WERI-Rb-1 (cell line): ENCODE measurements around the gene SQOR.

Experiments used
- DNase-seq: peaks from one replicate; pipeline ENCODE4 v3.0.0-alpha.2; 2020
- H3K27ac ChIP-seq: fragments of 250-450 bp; sonication (Bioruptor Pico); 2 replicates; pipeline ENCODE4 v1.5.1; 2020; ENCODE audit warnings: mild to moderate bottlenecking, moderate library complexity
- H3K27me3 ChIP-seq: fragments of 250-450 bp; sonication (Bioruptor Pico); 2 replicates; pipeline ENCODE4 v1.5.1; 2021; ENCODE audit warnings: mild to moderate bottlenecking, low read depth, moderate library complexity; ENCODE audit not compliant: insufficient read depth, severe bottlenecking
- H3K36me3 ChIP-seq: fragments of 250-450 bp; sonication (Bioruptor Pico); 2 replicates; pipeline ENCODE4 v1.5.1; 2020; ENCODE audit warnings: mild to moderate bottlenecking, moderate library complexity
- H3K4me3 ChIP-seq: 2 replicates; pipeline ENCODE4 v1.5.1; 2011; ENCODE audit warnings: low read depth, mild to moderate bottlenecking, control low read depth, low read length
- H3K9me3 ChIP-seq: fragments of 250-450 bp; sonication (Bioruptor Pico); 2 replicates; pipeline ENCODE4 v1.5.1; 2021; ENCODE audit warnings: mild to moderate bottlenecking, moderate library complexity; ENCODE audit not compliant: severe bottlenecking
- CTCF ChIP-seq: IDR thresholded peaks from 2 replicates; pipeline ENCODE4 v1.5.1; 2011; ENCODE audit warnings: low read depth, mild to moderate bottlenecking, control low read depth, inconsistent platforms, low read length

The SQOR gene

GRCh38 chr15:45666119-45666875, 31.5 kb downstream of the SQOR start:
- H3K36me3 ChIP-seq = no peaks in the 10 kb centered on the region
- TF ChIP-seq CTCF = no peak
- no peak for DNase-seq
- no peaks in the 10 kb centered on the region for H3K9me3 ChIP-seq
- no peaks in the 10 kb centered on the region for H3K27me3 ChIP-seq
- no peak overlapping the region for H3K27ac ChIP-seq
- H3K4me3 ChIP-seq = no peak overlapping the region

GRCh38 chr15:45667002-45667401, 32.2 kb downstream of the SQOR start:
- no peaks in the 10 kb centered on the region for H3K27me3 ChIP-seq
- H3K36me3 ChIP-seq = no peaks in the 10 kb centered on the region
- no peak for DNase-seq
- TF ChIP-seq CTCF = no peak
- H3K9me3 ChIP-seq = no peaks in the 10 kb centered on the region
- no peak overlapping the region for H3K27ac ChIP-seq
- H3K4me3 ChIP-seq = no peak overlapping the region

GRCh38 chr15:45668386-45668785, 33.6 kb downstream of the SQOR start:
- no peaks in the 10 kb centered on the region for H3K36me3 ChIP-seq
- no peak for DNase-seq
- TF ChIP-seq CTCF = no peak
- H3K9me3 ChIP-seq = no peaks in the 10 kb centered on the region
- no peak overlapping the region for H3K27ac ChIP-seq
- no peak overlapping the region for H3K4me3 ChIP-seq
- no peaks in the 10 kb centered on the region for H3K27me3 ChIP-seq

- Histone ChIP-seq H3K36me3 (no peaks in the 10 kb centered on the region), H3K27ac (no peak overlapping the region), H3K4me3 (no peak overlapping the region), H3K27me3 (no peaks in the 10 kb centered on the region), H3K9me3 (no peaks in the 10 kb centered on the region)
- TF ChIP-seq CTCF = no peak
- DNase-seq = no peak
Measured at GRCh38 chr15:45669422-45669821, 34.6 kb downstream of the SQOR start.

GRCh38 chr15:45670091-45670490, 35.3 kb downstream of the SQOR start:
- Histone ChIP-seq H3K9me3 (no peaks in the 10 kb centered on the region), H3K4me3 (no peak overlapping the region), H3K36me3 (no peaks in the 10 kb centered on the region), H3K27me3 (no peaks in the 10 kb centered on the region), H3K27ac (no peak overlapping the region)
- DNase-seq = no peak
- TF ChIP-seq CTCF = no peak

- no peak for DNase-seq
- Histone ChIP-seq H3K27ac (no peak overlapping the region), H3K9me3 (no peaks in the 10 kb centered on the region), H3K4me3 (no peak overlapping the region), H3K36me3 (no peaks in the 10 kb centered on the region), H3K27me3 (no peaks in the 10 kb centered on the region)
- no peak for TF ChIP-seq CTCF
Measured at GRCh38 chr15:45670511-45670910, 35.7 kb downstream of the SQOR start.
